K562 (cell line): ENCODE measurements around the gene SPATS2. TPM values are rescaled to one million over a fixed set of nuclear protein-coding genes. Genes with fewer than 3 reads are reported as not detected.

ENCODE experiments used
- ATF2 ChIP-seq: sonication (generic); formaldehyde crosslinking; IDR thresholded peaks from 2 replicates; pipeline ENCODE4 v1.8.1; 2022; ENCODE audit warnings: missing genetic modification reagents
- CBFA2T2 ChIP-seq: fragments of 450-650 bp; conservative IDR thresholded peaks from 2 replicates; pipeline ENCODE4 v1.6.1; 2017; ENCODE audit warnings: mild to moderate bottlenecking
- CUX1 ChIP-seq: fragments of 200-800 bp; sonication (Bioruptor generic); IDR thresholded peaks from 2 replicates; pipeline ENCODE4 v1.6.1; 2016; ENCODE audit warnings: missing genetic modification characterization, missing compliant biosample characterization
- ETS2 ChIP-seq: IDR thresholded peaks from 2 replicates; pipeline ENCODE4 v1.6.1; 2016; ENCODE audit warnings: borderline replicate concordance, missing genetic modification characterization, mild to moderate bottlenecking, moderate library complexity, missing compliant biosample characterization; ENCODE audit not compliant: poor library complexity, severe bottlenecking
- GTF2E2 ChIP-seq: fragments of 200-800 bp; sonication (Bioruptor generic); IDR thresholded peaks from 2 replicates; pipeline ENCODE4 v1.6.1; 2016; ENCODE audit warnings: missing genetic modification characterization, missing compliant biosample characterization
- MAFF ChIP-seq: IDR thresholded peaks from 2 replicates; pipeline ENCODE4 v1.6.1; 2012; ENCODE audit warnings: low read length, improper control_type of control experiment
- NFIC ChIP-seq: fragments of 450-650 bp; IDR thresholded peaks from 2 replicates; pipeline ENCODE4 v1.6.1; 2017; ENCODE audit warnings: mild to moderate bottlenecking, inconsistent platforms
- RAD21 ChIP-seq, 2 experiments: fragments of 250-450 bp in 1 of 2; fragments of 450-650 bp in 1 of 2; sonication (Bioruptor Pico) in 1 of 2; formaldehyde crosslinking in 1 of 2; IDR thresholded peaks in 1 of 2; conservative IDR thresholded peaks in 1 of 2; 2 replicates each; pipeline versions ENCODE4 v1.4.0 to v1.8.0; 2020 to 2022; ENCODE audit warnings: mild to moderate bottlenecking in 2 of 2, moderate library complexity in 1 of 2
- RBM14 ChIP-seq: fragments of 200-400 bp; formaldehyde crosslinking; IDR thresholded peaks from 2 replicates; pipeline ENCODE4 v1.6.1; 2018; ENCODE audit warnings: low read depth, mild to moderate bottlenecking, low read length, moderate library complexity, borderline replicate concordance; ENCODE audit not compliant: insufficient read depth
- TFAP4 ChIP-seq: sonication (generic); formaldehyde crosslinking; IDR thresholded peaks from 2 replicates; pipeline ENCODE4 v1.8.0; 2022; ENCODE audit warnings: missing genetic modification reagents, mild to moderate bottlenecking, moderate library complexity, borderline replicate concordance
- THRAP3 ChIP-seq: fragments of 450-650 bp; IDR thresholded peaks from 2 replicates; pipeline ENCODE4 v1.6.1; 2016; ENCODE audit warnings: mild to moderate bottlenecking, inconsistent platforms, borderline replicate concordance
- ZNF174 ChIP-seq: fragments of 250-450 bp; sonication (Bioruptor Pico); IDR thresholded peaks from 2 replicates; pipeline ENCODE4 v1.4.0; 2020; ENCODE audit warnings: mild to moderate bottlenecking
- ZNF445 ChIP-seq: fragments of 250-450 bp; sonication (Bioruptor Pico); IDR thresholded peaks from 2 replicates; pipeline ENCODE4 v1.4.0; 2020; ENCODE audit warnings: low read depth, mild to moderate bottlenecking, moderate library complexity
- ZNF778 ChIP-seq: fragments of 450-650 bp; formaldehyde crosslinking; IDR thresholded peaks from 2 replicates; pipeline ENCODE4 v1.4.0; 2020; ENCODE audit warnings: mild to moderate bottlenecking, moderate library complexity
- polyA plus RNA-seq, 8 experiments: library from polyadenylated mRNA; depleted of rRNA in 4 of 8; stranded (reverse) in 5 of 8; unstranded in 3 of 8; fragments of >200 nt; fragmentation: Nextera tagmentation in 2 of 8; fragmentation: Illumina TruSeq in 1 of 8; extraction: Ambion mirVana in 2 of 8; extraction: Trizol in 1 of 8; gene quantifications; 2 replicates each; pipeline versions ENCODE4 v1.2.1 to v1.2.3, GENCODE V29; 2011 to 2014; ENCODE audit warnings: inconsistent platforms in 1 of 8, missing spikeins in 1 of 8
- total RNA-seq, 7 experiments: library from RNA; depleted of rRNA in 6 of 7; stranded (reverse); fragments of >200 nt in 6 of 7; fragmentation: Illumina TruSeq in 2 of 7; extraction: Trizol in 2 of 7; gene quantifications; 2 replicates each; pipeline versions ENCODE4 v1.2.1 to v1.2.3, GENCODE V29; 2011 to 2021; ENCODE audit warnings: low replicate concordance in 1 of 7
- TF ChIP-seq, protein P1 (sequence below): fragments of 200-800 bp; sonication (Bioruptor generic); IDR thresholded peaks from 2 replicates; pipeline ENCODE4 v1.6.1; 2017; ENCODE audit warnings: missing genetic modification characterization, missing compliant biosample characterization
- TF ChIP-seq, protein P2 (sequence below): fragments of 250-450 bp; sonication (Bioruptor Pico); IDR thresholded peaks from 2 replicates; pipeline ENCODE4 v1.5.1; 2021; ENCODE audit warnings: mild to moderate bottlenecking

SPATS2 gene
- total and polyA plus RNA-seq, 9 of the 15 experiments (the other 6 are each of a cell fraction or from before 2014, with no cell fraction given): 5.4 to 48.2 (median 17.5) TPM

GRCh38 chr12:49548822-49549648 lies 181.8 kb downstream of the SPATS2 start (continued):
- TF ChIP-seq, protein P1, sequence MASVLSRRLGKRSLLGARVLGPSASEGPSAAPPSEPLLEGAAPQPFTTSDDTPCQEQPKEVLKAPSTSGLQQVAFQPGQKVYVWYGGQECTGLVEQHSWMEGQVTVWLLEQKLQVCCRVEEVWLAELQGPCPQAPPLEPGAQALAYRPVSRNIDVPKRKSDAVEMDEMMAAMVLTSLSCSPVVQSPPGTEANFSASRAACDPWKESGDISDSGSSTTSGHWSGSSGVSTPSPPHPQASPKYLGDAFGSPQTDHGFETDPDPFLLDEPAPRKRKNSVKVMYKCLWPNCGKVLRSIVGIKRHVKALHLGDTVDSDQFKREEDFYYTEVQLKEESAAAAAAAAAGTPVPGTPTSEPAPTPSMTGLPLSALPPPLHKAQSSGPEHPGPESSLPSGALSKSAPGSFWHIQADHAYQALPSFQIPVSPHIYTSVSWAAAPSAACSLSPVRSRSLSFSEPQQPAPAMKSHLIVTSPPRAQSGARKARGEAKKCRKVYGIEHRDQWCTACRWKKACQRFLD: no peak
- TF ChIP-seq CBFA2T2 (no peak), CUX1 (CRISPR knock-in tag) (no peak), TFAP4 (0 out of 2 replicates have a peak, but pooled peaks have one; percentile 21), RAD21 (CRISPR knock-in tag; conservative IDR thresholded peaks at IDR 0.05 in 1 of 2, IDR thresholded peaks at IDR 0.05 in 1 of 2) (peak in 1 of 2 experiments; percentile 32; a peak in 2 of 4 replicates), ZNF778 (CRISPR knock-in tag) (no peak), ATF2 (no peak), ZNF174 (CRISPR knock-in tag) (no peak), RBM14 (no peak), THRAP3 (no peak), NFIC (no peak), ZNF445 (no peak), ETS2 (tag) (no peak), GTF2E2 (tag) (no peak), MAFF (no peak)
- TF ChIP-seq, protein P2, sequence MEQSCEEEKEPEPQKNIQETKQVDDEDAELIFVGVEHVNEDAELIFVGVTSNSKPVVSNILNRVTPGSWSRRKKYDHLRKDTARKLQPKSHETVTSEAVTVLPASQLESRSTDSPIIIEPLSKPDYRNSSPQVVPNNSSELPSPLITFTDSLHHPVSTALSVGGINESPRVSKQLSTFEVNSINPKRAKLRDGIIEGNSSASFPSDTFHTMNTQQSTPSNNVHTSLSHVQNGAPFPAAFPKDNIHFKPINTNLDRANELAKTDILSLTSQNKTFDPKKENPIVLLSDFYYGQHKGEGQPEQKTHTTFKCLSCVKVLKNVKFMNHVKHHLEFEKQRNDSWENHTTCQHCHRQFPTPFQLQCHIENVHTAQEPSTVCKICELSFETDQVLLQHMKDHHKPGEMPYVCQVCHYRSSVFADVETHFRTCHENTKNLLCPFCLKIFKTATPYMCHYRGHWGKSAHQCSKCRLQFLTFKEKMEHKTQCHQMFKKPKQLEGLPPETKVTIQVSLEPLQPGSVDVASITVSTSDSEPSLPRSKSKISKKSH (CRISPR knock-in tag): no peak
